ENCODE results near the gene ALB.

ALB gene

DNA sequence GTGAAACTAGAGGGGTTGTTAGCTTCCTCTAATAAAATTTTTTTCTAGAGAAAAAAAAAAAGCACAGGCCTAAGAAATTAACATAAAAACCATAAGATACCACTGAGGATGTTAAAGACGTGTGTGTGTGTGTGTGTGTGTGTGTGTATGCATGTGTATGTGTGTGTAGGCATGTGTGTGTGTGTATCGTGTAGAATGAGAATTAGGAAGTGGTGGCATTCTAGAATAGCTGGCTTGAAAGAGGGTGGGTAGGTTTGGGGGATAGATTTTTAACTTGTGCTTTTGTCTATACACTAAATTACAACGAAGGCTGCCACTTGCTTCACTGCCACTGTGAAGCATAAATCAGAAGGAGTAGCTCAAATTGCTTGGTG is 54.9 kb downstream of the ALB start:
- no peak overlapping the region for H3K4me3 ChIP-seq (ENCODE audit: control insufficient read depth, low read depth, low read length)
- TF ChIP-seq, protein P1, sequence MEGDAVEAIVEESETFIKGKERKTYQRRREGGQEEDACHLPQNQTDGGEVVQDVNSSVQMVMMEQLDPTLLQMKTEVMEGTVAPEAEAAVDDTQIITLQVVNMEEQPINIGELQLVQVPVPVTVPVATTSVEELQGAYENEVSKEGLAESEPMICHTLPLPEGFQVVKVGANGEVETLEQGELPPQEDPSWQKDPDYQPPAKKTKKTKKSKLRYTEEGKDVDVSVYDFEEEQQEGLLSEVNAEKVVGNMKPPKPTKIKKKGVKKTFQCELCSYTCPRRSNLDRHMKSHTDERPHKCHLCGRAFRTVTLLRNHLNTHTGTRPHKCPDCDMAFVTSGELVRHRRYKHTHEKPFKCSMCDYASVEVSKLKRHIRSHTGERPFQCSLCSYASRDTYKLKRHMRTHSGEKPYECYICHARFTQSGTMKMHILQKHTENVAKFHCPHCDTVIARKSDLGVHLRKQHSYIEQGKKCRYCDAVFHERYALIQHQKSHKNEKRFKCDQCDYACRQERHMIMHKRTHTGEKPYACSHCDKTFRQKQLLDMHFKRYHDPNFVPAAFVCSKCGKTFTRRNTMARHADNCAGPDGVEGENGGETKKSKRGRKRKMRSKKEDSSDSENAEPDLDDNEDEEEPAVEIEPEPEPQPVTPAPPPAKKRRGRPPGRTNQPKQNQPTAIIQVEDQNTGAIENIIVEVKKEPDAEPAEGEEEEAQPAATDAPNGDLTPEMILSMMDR (conservative IDR thresholded peaks at IDR 0.05; ENCODE audit: control insufficient read depth, insufficient read depth, low read depth, low read length): no peak
- DNase-seq (ENCODE audit: low read depth): no peak

DNA sequence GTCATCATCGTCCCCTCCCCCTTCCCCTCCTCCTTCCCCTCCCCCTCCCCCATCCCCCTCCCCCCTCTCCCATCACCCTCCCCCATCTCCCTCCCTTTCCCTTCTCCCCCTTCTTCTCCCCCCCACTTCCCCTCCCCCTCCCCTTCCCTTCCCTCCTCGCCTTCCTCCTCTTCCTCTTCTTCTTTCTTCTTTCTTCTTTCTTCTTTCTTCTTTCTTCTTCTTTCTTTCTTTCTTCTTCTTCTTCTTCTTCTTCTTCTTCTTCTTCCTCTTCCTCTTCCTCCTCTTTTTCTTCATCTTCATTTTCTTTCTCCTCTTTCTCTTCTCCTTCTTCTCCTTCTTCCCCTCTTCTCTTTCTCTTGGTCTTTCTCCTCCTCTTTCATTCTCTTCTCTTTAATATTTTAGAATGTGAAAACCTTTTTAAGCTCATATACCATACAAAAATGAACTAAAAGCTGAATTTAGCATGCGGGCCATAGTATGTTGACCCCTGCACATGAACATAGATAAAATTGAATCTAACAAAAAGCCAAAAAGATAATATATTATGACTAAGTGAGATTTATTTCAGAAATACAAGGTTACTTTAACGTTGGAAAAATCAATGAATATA is 56.9 kb downstream of the ALB start:
- TF ChIP-seq, protein P1 (conservative IDR thresholded peaks at IDR 0.05; ENCODE audit: control insufficient read depth, insufficient read depth, low read depth, low read length): no peak
- H3K4me3 ChIP-seq (ENCODE audit: control insufficient read depth, low read depth, low read length): no peak overlapping the region
- DNase-seq (ENCODE audit: low read depth): no peak

DNA sequence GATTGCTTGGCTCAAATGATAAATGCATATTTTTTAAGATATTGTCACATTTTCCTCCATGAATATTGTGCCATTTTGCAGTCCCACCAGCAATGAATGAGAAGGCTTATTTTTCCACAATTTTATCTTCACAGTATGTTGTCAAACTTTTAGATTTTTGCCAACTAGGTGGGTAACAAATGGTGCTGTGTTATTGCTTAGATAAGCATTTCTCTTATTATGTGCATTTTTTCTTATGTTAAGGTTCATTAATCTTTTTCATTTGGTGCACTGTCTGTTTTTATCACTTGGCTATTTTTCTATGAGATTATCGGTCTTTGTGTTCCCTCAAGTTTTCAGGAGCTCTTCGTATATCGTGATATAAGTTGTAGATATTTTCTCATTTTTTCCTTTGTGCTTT is 64.1 kb downstream of the ALB start:
- H3K4me3 ChIP-seq (ENCODE audit: control insufficient read depth, low read depth, low read length): no peak overlapping the region
- TF ChIP-seq, protein P1 (conservative IDR thresholded peaks at IDR 0.05; ENCODE audit: control insufficient read depth, insufficient read depth, low read depth, low read length): no peak
- DNase-seq (ENCODE audit: low read depth): no peak

DNA sequence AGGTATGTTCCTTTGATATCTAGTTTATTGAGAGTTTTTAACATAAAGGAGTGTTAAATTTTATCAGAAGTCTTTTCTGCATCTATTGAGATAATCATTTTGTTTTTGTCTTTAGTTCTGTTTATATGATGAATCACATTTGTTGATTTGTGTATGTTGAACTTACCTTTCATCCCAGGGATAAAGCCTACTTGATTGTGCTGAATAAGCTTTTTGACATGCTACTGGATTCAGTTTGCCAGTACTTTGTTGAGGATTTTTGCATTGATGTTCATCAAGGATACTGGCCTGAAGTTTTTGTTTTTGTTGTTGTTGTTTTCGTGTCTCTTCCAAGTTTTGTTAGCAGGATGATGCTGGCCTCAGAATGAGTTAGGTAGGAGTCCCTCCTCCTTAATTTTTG is 66.6 kb downstream of the ALB start:
- TF ChIP-seq, protein P1 (conservative IDR thresholded peaks at IDR 0.05; ENCODE audit: control insufficient read depth, insufficient read depth, low read depth, low read length): no peak
- H3K4me3 ChIP-seq (ENCODE audit: control insufficient read depth, low read depth, low read length): no peak overlapping the region
- DNase-seq (ENCODE audit: low read depth): no peak

Measured in fibroblast of mammary gland (primary cell).